Astrocyte of the hippocampus (primary cell): ENCODE measurements around the gene ANKDD1B.
"Not testable (repeated sequence)": the region's sequence is repeated elsewhere in the genome, so short reads cannot be mapped to it uniquely, and the experiment has no call there.

Source experiments
- DNase-seq: peaks from one replicate; pipeline ENCODE4 v3.0.0; 2011; ENCODE audit warnings: low read depth, low spot score

ANKDD1B gene

DNA sequence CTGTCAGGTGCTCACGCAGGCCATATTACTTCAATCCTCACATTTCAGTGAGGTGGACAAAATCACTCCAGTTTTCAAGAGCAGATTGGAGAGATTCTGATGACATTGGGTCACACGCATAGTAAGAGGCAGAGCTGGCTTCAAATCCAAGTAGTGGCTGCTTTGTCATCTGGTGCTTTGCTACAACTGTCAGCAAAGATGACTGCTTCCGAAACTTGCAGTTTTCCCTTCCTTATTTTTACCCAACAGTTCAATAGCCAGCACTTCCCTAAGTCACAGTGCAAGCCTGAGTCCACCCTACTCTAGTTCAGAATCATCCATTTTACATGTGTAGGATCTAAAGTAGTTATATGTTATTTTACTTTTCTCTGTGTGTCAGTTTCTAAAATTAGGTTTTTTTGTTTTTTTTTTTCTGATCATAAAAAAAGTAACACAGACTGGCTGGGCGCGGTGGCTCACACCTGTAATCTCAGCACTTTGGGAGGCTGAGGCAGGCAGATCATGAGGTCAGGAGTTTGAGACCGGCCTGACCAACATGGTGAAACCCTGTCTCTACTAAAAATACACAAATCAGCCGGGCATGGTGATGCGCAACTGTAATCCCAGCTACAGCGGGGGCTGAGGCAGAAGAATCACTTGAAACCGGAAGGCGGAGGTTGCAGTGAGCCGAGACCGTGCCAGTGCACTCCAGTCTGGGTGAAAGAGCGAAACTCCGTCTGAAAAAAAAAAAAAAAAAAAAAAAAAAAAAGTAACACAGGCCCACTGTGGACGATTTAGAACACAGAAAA lies 49.6 kb downstream of the ANKDD1B start:
- DNase-seq, result no peak

DNA sequence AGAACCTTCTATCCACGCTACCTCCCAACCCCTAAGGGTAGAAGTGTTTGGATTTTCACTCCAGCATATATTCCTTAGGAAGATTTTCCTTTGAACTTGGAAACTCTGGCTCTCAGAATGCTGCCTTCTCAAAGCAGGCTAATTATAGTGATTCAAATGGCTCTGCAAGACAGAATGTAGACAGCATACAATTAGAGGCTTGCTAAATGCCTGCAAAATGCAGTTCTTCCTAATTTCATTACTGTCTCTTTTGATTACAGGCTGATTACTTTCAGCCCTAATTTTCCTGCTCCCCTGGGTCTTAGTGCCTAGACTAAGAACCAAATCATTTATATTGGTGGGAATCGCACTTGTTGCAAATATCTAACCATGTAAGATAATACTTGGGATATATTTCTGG lies 50.8 kb downstream of the ANKDD1B start:
- no peak for DNase-seq

DNA sequence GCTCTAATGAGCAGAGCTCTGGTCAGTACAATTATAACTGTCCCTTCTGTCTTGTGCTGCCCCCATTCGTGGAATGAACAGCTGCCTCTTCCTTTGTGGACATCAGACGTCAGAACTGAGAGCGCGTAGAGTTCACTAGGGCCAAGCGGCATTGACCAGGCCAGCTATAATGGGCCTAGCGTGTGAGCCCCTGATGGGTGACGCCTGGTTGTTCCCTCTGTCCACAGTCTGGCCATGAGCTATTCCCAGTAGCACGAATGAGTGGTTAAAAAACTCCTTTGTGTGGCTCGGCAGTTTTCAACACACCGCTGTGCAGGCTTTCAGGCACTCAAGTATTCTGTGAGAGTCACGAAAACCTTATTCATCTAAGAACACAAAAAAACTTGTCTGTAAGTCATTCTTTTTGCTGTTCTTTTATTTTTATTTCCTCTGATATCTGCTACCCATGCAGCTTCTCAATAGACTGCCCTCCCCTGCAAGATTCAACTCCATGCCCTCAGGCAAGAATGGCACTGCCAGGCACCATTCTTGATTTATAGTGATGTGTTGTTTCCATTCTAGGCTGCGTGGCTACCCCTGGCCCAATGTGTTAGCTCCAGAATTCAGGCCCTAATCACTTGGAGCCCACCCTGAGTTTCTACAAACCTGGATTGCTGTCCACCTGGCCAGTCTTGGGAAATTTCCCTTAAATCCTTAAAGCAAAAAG lies 52.5 kb downstream of the ANKDD1B start:
- peak; percentile 58 for DNase-seq

DNA sequence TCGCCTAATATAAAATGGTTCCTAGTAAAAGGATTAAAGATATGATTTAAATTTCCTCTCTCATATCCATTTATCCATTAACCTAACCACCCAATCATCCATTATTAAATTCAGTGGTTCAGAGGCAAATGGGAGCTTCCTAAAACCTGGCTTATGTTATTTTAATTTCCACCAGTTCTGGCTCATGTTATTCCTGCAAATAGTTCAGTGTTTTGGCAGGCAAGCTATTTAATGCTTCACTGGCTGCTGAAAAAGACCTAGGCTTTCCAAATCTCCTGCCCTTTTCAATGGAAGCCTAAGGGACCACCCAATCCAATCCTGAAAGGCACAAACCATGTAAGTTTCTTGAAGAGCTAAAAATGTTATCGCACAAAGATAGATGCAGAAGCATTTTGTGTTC lies 53.7 kb downstream of the ANKDD1B start:
- DNase-seq, result peak; percentile 32

DNA sequence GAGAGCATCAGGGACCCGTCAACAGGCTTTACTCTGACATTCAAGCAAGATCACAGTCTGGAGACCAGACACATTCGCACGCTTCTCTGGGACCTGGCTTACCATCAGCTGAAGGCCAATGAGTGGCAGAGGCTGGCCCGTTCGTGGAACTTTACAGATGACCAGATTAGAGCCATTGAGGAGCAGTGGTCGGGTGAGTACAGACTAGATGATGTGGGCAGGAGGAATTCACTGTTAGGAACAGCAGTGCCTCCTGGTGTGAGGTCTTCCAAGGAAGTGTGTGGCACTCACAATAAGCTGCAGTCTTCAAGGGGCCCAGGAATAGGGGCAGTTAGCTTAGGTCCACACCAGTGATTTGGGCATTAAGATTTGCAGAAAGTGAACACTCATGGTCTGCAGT lies 55.5 kb downstream of the ANKDD1B start:
- no peak for DNase-seq

DNA sequence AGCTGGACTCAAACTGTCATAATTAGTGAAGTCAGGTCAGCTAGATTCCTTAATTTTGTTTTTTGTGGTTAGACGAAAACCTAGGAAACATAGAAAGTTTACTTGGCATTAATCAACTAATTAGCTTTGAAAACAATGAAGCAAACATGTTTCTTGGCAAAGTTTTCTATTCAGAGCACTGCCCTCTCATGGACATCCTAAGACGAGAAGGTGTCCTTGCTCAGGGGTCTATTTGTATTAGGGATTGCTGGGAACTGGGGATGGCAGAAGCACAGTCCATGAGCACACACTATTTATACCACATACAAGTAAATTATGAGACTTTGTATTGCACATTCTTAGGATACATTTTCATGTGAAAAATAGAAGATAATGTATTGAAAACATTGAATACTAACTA lies 56.3 kb downstream of the ANKDD1B start:
- no peak for DNase-seq

DNA sequence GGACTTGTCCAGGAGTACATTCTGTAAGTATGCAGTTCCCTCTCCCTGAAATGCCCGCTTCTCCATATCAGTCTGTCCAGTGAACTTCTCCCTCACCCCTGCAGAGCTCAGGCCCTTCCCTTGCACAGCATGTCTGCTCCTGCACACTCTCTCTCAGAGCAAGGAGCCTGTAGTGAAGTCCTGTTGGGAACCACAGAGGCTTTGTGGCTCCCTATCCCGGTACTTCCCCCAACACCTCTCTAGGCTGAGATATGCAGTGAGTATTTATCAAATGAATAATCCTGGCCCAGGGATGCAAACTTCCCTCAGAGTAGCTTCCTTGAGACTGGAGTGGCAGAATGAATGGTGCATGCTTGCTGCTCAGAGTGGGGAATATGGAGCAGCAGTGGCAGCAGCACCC lies 57.2 kb downstream of the ANKDD1B start:
- peak; percentile 33 for DNase-seq

DNA sequence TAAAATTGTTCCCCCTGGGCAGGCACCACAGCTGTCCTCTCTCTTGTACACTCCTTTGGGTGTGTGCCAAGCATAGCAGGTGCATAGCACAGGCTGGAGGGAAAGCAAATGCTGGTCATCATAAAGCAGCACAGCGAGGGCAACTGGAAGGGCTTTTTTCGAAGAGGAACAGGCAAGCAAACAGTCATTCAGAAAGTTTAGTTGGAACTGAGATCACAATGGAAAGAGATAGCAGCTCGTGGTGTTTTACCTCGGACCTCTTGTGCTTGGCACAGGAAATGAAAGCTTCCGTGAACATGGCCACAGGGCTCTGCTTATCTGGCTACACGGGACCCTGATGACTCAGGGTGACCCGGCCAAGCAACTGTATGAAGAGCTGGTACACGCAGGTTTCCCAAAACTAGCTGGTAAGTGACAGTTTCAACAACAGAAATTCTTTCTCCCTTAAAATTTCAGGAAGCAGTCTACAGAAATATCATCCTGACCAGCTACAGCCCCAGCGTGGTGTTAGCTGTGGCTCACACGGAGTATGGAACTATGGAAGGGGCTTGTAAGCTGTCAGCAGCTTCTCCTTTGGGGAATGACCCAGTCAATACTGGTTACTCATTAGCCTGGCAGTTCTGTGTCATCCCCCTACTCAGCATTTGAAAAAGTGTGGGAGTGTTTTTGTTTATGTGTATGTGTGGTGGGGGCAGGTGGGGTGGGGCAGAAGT lies 57.9 kb downstream of the ANKDD1B start:
- DNase-seq, result peak; percentile 34

DNA sequence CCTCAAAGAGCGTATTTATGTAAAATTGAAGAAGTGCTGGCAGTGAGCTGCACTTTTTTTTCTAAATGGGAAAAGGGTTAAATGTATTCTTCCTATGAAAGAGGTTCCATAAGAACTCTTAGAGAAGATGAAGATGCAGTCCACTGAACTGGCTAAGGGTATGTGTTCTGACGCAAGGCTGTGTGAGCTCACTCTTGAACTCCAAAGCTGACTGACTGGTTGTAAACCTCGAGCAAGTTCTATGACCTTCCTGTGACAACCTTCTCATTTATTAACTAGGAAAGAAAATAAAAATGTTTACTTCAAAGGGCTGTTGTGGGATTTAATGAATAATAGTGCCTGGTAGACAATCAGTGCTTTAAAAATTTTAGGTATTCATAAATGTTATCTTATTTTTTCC lies 59.3 kb downstream of the ANKDD1B start:
- DNase-seq, result no peak

DNA sequence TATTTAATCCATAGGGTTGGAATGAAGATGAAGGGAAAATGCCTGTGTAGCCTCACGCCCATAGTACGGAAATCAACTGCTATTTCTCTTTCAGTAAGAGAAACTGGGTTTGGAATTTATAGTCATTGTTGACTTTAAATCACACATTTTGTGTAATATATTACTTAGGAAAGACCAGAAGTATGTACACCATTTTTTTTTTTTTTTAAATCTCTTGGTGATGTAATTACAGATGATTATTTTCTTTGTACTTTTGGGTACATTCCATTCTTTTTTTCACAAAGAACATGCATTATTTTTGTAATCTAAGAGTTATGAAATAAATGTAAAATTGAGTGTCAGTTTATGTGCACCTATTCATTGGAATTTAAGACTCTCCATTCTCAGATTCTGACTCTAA lies 60.3 kb downstream of the ANKDD1B start:
- DNase-seq, result no peak

DNA sequence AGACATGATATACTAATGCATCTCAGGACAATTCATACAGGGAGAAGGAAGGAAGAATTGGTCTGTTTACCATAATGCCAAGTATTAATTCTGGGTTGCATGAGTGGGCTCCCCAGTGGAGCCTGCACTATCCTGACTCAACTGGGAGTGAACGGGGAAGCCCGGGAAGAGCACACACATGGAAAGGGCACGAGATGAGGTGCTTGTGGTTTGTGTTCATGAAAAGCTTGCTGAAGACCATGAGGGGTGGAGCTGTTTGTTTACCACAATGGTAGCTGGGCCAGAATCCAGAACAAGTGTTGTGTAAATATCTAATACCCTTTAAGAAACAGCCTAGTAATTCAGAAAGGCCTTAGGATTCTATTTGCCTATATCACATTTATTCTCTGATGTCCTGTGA lies 61.4 kb downstream of the ANKDD1B start:
- DNase-seq, result no peak

DNA sequence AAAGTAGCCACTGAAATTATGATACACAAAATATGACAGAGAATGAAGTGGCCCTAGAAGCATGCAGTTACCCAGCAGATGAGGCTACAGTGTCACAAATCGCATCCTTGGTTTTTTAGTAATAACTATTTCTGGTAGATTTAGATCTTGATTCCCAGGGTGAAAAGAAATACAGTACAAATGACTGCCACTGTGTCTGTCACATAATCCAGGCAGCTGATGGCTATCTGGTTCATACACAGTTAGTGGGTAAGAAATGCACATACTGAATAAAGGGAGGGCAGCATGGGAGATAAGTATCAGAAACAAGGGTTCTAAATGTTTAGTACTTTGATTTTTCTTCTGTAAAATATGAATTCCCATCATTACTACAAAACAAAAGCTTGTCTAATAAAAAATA lies 64.5 kb downstream of the ANKDD1B start:
- no peak for DNase-seq

DNA sequence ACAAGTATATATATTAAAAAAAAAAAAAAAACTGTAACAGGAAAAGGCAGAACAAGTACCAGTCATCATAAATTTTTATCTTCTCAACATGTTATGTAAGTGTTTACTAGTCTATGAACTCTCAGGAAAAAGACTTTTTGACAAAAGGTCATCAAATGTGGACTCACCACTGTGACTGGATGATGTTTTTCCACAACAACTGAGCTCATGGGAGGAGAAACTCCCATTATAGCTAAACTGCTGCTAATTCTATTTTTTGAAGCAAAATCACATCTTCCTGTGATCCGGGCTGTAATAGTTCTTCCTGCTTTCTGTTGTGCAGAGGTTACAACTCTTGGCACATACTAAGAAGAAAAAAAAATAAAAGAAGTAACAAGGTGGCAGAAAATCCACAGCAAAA lies 66.4 kb downstream of the ANKDD1B start:
- no peak for DNase-seq

DNA sequence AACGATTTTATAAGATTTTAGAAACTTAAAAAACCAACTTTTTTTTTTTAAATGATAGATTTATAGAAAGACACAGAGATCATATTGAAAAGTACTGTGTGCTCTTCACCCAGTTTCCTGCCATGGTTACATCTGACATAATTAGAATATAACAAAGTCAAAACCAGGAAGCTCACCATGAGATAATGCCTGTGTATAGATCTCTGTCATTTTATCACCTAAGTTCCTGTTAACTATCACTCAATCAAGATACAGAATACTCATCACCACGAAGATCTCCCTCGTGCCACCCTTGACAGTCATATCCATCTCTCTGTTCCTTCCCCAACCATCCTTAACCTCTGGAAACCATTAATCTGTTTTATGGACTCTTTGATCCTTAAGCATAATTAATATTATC lies 66.9 kb downstream of the ANKDD1B start:
- DNase-seq, result no peak

DNA sequence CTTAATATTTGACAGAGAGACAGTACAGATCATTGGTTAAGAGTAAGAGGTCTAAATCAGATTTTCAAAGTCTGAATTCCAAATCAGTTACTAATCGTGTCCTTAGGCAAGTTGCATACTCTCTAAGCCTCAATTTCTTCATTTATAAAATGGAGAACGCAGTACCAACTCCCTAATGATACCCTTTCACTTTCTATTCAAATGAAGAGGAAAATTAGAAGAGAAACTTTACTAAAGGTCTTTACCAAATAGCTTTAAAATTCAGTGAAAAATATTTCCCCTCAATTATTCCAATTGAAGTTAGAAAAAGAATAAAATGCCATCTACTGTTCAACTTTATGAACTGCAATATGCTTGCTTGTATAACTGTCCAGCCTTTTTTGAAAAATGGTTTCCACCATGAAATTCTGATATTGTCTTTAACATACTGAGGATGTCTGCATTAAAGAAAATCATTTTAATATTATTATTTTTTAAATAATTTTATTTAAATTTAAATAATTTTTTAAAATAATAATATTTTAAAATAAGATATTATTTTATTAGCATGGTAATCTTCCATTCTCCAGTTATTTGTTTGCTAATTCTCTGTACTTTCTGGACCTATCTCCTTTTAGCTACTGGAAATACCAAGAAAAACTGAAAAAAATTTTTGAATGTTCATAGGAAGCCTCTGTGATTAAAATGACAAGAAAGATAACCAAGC lies 70.0 kb downstream of the ANKDD1B start:
- DNase-seq, result peak; percentile 43

DNA sequence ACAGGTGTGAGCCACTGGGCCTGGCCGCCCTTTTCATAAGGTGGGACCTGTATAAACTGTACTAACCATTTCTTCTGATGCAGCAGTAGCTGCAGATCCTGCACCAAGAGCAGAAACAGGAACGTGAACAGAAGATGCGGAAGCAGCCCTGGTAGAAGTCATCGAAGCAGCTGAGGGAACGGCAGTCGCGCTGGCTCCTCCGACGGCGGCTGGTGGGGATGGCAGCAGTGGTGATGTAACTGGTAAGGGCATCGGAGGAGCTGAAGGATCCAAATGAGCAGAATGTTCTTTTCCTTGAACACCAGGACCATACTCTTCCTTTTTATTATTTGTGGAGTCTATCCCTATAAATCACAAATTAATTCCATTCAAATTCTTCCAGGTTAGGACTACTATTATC lies 73.9 kb downstream of the ANKDD1B start:
- DNase-seq, result no peak

DNA sequence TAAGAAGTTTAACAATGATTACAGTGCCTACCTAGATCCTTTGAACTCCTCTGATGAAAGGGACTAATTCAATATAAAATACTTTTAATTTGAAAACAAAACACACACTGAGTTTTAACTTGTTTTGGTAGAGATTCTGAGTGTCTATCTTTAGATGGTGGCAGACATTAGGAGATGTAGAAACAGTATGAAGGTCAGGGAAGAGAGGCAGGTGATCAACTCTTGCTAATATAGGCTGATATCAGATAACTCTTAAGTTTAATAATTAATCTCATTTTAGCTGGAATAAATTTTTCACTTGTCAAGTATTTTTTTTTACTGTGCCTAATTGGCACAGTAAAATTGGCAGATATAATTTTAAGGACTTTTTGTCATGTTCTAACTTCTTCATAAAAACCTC lies 75.2 kb downstream of the ANKDD1B start:
- no peak for DNase-seq

DNA sequence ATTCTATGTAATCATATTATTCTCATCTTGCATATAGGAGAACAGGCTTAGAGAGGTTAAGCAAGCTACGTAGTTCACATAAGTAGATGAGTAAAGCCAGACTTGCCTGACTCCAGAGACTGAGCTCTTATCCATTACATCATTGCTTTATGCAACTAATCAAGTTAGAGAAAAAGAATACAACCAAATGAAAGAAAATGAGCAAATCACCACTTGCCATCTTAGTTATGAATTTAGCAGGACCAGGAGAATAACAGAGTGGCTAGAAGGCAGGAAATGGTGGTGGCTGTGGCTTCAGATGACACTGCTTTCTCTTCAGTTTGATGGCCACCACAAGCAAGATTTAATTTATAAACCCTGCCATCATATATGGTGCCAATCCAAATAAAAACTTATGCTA lies 79.4 kb downstream of the ANKDD1B start:
- no peak for DNase-seq

DNA sequence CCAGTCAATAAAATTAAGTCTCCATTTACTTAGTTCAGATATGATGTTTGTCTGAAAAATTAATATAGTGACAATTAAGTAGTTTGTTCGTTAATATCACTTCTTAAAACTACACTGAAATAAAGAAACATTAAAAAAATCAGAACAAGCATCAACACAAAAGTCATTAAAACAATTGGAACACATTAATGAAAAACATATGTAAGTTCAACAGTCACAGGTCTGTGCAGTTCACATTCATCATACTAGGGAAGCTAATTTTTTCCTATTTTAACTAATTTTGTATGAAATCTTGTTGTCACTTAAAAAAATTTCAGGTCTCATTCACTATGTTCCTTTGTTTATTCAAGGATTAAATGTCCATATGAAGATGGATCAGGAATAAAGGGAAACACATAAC lies 83.5 kb downstream of the ANKDD1B start:
- no peak for DNase-seq

DNA sequence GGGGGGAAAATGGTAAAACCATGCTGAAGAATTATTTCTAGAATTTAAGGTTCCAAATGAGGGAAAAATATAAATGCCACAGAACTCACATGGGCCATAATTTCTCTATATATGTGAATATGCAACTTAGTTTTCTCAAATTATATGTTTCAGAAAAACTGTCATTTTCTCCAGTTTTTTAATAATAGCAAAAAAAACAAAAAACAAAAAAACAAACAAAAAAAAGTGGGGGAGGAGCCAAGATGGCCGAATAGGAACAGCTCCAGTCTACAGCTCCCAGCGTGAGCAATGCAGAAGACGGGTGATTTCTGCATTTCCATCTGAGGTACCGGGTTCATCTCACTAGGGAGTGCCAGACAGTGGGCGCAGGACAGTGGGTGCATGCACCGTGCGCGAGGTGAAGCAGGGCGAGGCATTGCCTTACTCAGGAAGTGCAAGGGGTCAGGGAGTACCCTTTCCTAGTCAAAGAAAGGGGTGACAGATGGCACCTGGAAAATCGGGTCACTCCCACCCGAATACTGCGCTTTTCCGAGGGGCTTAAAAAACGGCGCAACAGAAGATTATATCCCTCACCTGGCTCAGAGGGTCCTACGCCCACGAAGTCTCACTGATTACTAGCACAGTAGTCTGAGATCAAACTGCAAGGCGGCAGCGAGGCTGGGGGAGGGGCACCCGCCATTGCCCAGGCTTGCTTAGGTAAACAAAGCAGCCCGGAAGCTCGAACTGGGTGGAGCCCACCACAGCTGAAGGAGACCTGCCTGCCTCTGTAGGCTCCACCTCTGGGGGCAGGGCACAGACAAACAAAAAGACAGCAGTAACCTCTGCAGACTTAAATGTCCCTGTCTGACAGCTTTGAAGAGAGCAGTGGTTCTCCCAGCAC lies 84.5 kb downstream of the ANKDD1B start:
- not testable (repeated sequence) for DNase-seq

DNA sequence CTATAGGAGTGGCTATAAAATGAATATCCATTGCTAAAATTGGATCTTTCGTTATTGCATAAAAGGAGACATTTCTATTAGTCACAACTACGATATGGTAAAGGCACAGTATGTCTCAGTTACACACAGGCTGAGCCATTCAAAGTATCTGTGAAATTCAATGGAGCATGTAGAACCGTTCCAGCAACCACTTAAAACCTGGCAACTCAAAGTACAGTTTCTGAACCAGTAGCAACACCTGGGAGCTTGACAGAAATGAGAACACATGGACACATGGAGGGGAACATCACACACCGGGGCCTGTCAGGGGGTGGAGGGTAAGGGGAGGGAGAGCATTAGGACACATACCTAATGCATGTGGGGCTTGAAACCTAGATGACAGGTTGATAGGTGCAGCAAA lies 90.6 kb downstream of the ANKDD1B start:
- DNase-seq, result no peak
